Measurements from ENCODE around the gene PDZD7.

- TF ChIP-seq CXXC5 (CRISPR knock-in tag; IDR thresholded peaks at IDR 0.05) (no peak), ZNF589 (CRISPR knock-in tag; IDR thresholded peaks at IDR 0.05; ENCODE audit: low read depth) (no peak)
Observed at GRCh38 chr10:101076630-101077029, 45.7 kb upstream of the PDZD7 start.
